Colonic mucosa (tissue), 4 donors: Measurements from ENCODE around the gene RNF223. TPM values are rescaled to one million over a fixed set of nuclear protein-coding genes. Genes with fewer than 3 reads are reported as not detected.
"Not testable (repeated sequence)": the region's sequence is repeated elsewhere in the genome, so short reads cannot be mapped to it uniquely, and the experiment has no call there.

Experiments
- DNase-seq: peaks from one replicate; pipeline ENCODE4 v3.0.0-alpha.2; 2020
- H3K27ac ChIP-seq: fragments of 200-600 bp; one replicate; pipeline ENCODE4 v1.8.0; 2021
- H3K27me3 ChIP-seq: fragments of 200-600 bp; one replicate; pipeline ENCODE4 v1.8.0; 2021
- H3K36me3 ChIP-seq: fragments of 200-600 bp; one replicate; pipeline ENCODE4 v1.8.0; 2021
- H3K4me1 ChIP-seq: fragments of 200-600 bp; one replicate; pipeline ENCODE4 v1.8.0; 2021; ENCODE audit warnings: mild to moderate bottlenecking
- H3K4me3 ChIP-seq: fragments of 200-600 bp; one replicate; pipeline ENCODE4 v1.8.0; 2021
- H3K9ac ChIP-seq, 2 donors: one replicate each; pipeline ENCODE4 v1.7.0; 2013; ENCODE audit warnings: control low read depth in 2 of 2, low read depth in 2 of 2, low read length in 2 of 2
- H3K9me3 ChIP-seq: fragments of 200-600 bp; one replicate; pipeline ENCODE4 v1.8.0; 2021
- intact Hi-C: fragments of 100-400 bp; cut with DNase I; formaldehyde crosslinking; loops from one replicate; pipeline ENCODE4 v1.14.1; 2022
- total RNA-seq, 2 donors: library from RNA; stranded (reverse); fragmentation: NEBNext Ultra II Directional in 1 of 2; extraction: Animal tissue kit (Norgen Biotek cat#: 25700) in 1 of 2; gene quantifications; one replicate each; pipeline ENCODE4 v1.2.1, GENCODE V29; 2021
- TF ChIP-seq, protein P1 (sequence below): fragments of 200-600 bp; IDR thresholded peaks from one replicate; pipeline ENCODE4 v1.8.0; 2022; ENCODE audit warnings: antibody characterized with exemption, mild to moderate bottlenecking
- donor health status: healthy.
- donor health status: DM: no; HTN: no; CAD: no.
- donor health status: DM: no; HTN: no; CAD: no.

The RNF223 gene
- total RNA-seq, 2 donors from 2014 or later: 5.1 to 5.7 TPM

- TF ChIP-seq, protein P1, sequence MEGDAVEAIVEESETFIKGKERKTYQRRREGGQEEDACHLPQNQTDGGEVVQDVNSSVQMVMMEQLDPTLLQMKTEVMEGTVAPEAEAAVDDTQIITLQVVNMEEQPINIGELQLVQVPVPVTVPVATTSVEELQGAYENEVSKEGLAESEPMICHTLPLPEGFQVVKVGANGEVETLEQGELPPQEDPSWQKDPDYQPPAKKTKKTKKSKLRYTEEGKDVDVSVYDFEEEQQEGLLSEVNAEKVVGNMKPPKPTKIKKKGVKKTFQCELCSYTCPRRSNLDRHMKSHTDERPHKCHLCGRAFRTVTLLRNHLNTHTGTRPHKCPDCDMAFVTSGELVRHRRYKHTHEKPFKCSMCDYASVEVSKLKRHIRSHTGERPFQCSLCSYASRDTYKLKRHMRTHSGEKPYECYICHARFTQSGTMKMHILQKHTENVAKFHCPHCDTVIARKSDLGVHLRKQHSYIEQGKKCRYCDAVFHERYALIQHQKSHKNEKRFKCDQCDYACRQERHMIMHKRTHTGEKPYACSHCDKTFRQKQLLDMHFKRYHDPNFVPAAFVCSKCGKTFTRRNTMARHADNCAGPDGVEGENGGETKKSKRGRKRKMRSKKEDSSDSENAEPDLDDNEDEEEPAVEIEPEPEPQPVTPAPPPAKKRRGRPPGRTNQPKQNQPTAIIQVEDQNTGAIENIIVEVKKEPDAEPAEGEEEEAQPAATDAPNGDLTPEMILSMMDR: no peak
- no peaks in the 10 kb centered on the region for H3K36me3 ChIP-seq
- peak overlapping the region; percentile 59 to 69 for H3K9ac ChIP-seq
- peaks cover 8% of the 10 kb centered on the region for H3K4me1 ChIP-seq
- peaks cover 7% of the 10 kb centered on the region for H3K27me3 ChIP-seq
- DNase-seq: peak; percentile 87
- H3K9me3 ChIP-seq: no peaks in the 10 kb centered on the region
- peak overlapping the region; percentile 38 for H3K4me3 ChIP-seq
- intact Hi-C loops: no loop called here
- peak overlapping the region; percentile 67 for H3K27ac ChIP-seq
Measured at GRCh38 chr1:1068517-1069055, 5.5 kb downstream of the RNF223 start.

DNA sequence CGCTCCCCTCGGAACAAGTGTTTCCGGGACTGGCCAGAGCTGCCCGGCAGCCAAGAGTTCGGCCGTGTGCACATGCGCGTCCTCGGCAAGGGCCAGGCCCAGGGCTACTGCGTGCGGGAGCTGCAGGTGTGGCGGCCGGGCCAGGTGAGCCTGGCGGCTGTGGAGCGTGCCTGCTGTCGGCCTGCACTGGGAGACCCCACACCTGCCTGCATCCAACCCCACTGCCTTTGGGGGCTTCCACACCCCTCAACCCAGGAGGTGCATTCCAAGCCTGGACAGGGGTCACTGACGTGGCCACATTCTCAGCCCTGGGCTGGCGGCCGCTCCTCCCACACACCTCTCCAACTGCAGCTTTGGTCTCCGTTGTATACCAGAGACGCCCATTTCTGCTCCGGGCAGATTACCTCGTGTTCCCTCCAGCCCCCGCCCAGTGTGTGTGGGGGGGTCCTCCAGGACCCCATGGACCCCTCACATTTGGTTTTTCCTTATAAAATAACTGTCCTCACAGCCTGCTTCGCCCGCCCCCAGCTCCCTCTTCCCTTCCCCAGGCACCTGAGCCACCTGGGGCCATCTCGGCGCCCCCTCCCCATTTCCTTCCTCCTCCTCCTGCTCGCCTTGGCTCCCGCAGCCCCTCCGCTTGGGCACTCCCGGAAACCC lies 6.1 kb downstream of the RNF223 start:
- peak overlapping the region; percentile 59 to 69 for H3K9ac ChIP-seq
- peak overlapping the region; percentile 38 for H3K4me3 ChIP-seq
- intact Hi-C loops: no loop called here
- peaks cover 8% of the 10 kb centered on the region for H3K27me3 ChIP-seq
- peaks cover 8% of the 10 kb centered on the region for H3K4me1 ChIP-seq
- peak overlapping the region; percentile 67 for H3K27ac ChIP-seq
- no peaks in the 10 kb centered on the region for H3K36me3 ChIP-seq
- TF ChIP-seq, protein P1: no peak
- no peaks in the 10 kb centered on the region for H3K9me3 ChIP-seq
- DNase-seq: no peak

GRCh38 chr1:1067284-1067859 lies 6.7 kb downstream of the RNF223 start:
- TF ChIP-seq, protein P1: no peak
- no peaks in the 10 kb centered on the region for H3K9me3 ChIP-seq
- H3K27me3 ChIP-seq: peaks cover 14% of the 10 kb centered on the region
- peaks cover 8% of the 10 kb centered on the region for H3K4me1 ChIP-seq
- DNase-seq: no peak
- H3K4me3 ChIP-seq: peak overlapping the region; percentile 38
- no peaks in the 10 kb centered on the region for H3K36me3 ChIP-seq
- peak overlapping the region; percentile 27 for H3K27ac ChIP-seq
- peak overlapping the region in 1 of 2 donors; percentile 59 for H3K9ac ChIP-seq
- intact Hi-C loops: no loop called here

GRCh38 chr1:1066403-1067283 lies 7.5 kb downstream of the RNF223 start:
- Histone ChIP-seq H3K9me3 (no peaks in the 10 kb centered on the region), H3K4me3 (no peak overlapping the region), H3K4me1 (peaks cover 8% of the 10 kb centered on the region), H3K9ac (no peak overlapping the region), H3K27ac (no peak overlapping the region), H3K27me3 (peaks cover 18% of the 10 kb centered on the region), H3K36me3 (no peaks in the 10 kb centered on the region)
- TF ChIP-seq, protein P1: no peak
- intact Hi-C loops: no loop called here
- no peak for DNase-seq

- H3K4me3 ChIP-seq, DNase-seq, H3K9ac ChIP-seq, intact Hi-C loops, H3K27ac ChIP-seq, H3K36me3 ChIP-seq, H3K4me1 ChIP-seq, H3K9me3 ChIP-seq: not testable (repeated sequence)
- H3K27me3 ChIP-seq: peaks cover 25% of the 10 kb centered on the region
Measured at GRCh38 chr1:1065940-1066304, 8.2 kb downstream of the RNF223 start.
